Effector memory CD8-positive, alpha-beta T cell (primary cell): ENCODE data around the gene TBC1D20.
A peak's percentile ranks its signal among the peaks of the same experiment; 100 is the strongest.

Source experiments
- ATAC-seq: fragments of 150-1000 bp; cut with Tn5 transposase; replicated peaks from 2 replicates; pipeline ENCODE4 v1.10.0; 2021; ENCODE audit warnings: mild to moderate bottlenecking, moderate library complexity
- DNase-seq, 3 experiments: peaks; one replicate each; pipeline ENCODE4 v3.0.0; 2021
- H3K27ac Mint-ChIP-seq, 2 donors: one replicate each; pipeline ENCODE4 v1.8.0; 2022; ENCODE audit warnings: mild to moderate bottlenecking in 2 of 2, mixed read lengths in 2 of 2, moderate library complexity in 2 of 2
- H3K27me3 Mint-ChIP-seq, 2 donors: one replicate each; pipeline ENCODE4 v1.8.0; 2022; ENCODE audit warnings: mixed read lengths in 2 of 2
- H3K36me3 Mint-ChIP-seq: one replicate; pipeline ENCODE4 v1.8.0; 2022; ENCODE audit warnings: mild to moderate bottlenecking, moderate library complexity, mixed read lengths; ENCODE audit not compliant: insufficient read depth
- H3K4me1 Mint-ChIP-seq, 2 donors: one replicate each; pipeline ENCODE4 v1.8.0; 2022; ENCODE audit warnings: low read depth in 2 of 2, mixed read lengths in 2 of 2
- H3K4me3 Mint-ChIP-seq, 2 donors: one replicate each; pipeline ENCODE4 v1.8.0; 2022; ENCODE audit warnings: mild to moderate bottlenecking in 2 of 2, mixed read lengths in 2 of 2, moderate library complexity in 2 of 2
- H3K9me3 Mint-ChIP-seq, 2 donors: one replicate each; pipeline ENCODE4 v1.8.0; 2022; ENCODE audit warnings: mixed read lengths in 2 of 2

TBC1D20 gene

GRCh38 chr20:440636-441035 is 21.7 kb downstream of the TBC1D20 start:
- peaks cover 55% of the 10 kb centered on the region for H3K36me3 Mint-ChIP-seq
- DNase-seq = no peak

GRCh38 chr20:440148-440547 is 22.2 kb downstream of the TBC1D20 start:
- Mint-ChIP-seq H3K4me3 (peak overlapping the region; percentile 74 to 81), H3K27ac (peak overlapping the region in 1 of 2 donors; percentile 60), H3K9me3 (no peaks in the 10 kb centered on the region), H3K36me3 (peaks cover 58% of the 10 kb centered on the region), H3K4me1 (peaks cover 36 to 39% of the 10 kb centered on the region in 2 donors), H3K27me3 (no peaks in the 10 kb centered on the region)
- DNase-seq (no peak), ATAC-seq (no peak)

More at GRCh38 chr20:440636-441035, 21.7 kb downstream of the TBC1D20 start:
- no peak for ATAC-seq
- peaks cover 34% of the 10 kb centered on the region in 2 donors for H3K4me1 Mint-ChIP-seq
- H3K27me3 Mint-ChIP-seq = no peaks in the 10 kb centered on the region
- no peaks in the 10 kb centered on the region for H3K9me3 Mint-ChIP-seq
- no peak overlapping the region for H3K27ac Mint-ChIP-seq
- H3K4me3 Mint-ChIP-seq = no peak overlapping the region

- peaks cover 46 to 50% of the 10 kb centered on the region in 2 donors for H3K4me1 Mint-ChIP-seq
- H3K4me3 Mint-ChIP-seq = peak overlapping the region; percentile 74 to 81
- no peaks in the 10 kb centered on the region for H3K9me3 Mint-ChIP-seq
- DNase-seq (peak; percentile 60 to 67 (median 66)), ATAC-seq (peak; percentile 88)
- no peaks in the 10 kb centered on the region for H3K27me3 Mint-ChIP-seq
- H3K27ac Mint-ChIP-seq = peak overlapping the region; percentile 87 to 90
- peaks cover 65% of the 10 kb centered on the region for H3K36me3 Mint-ChIP-seq
These were observed 23.5 kb downstream of the TBC1D20 start for GRCh38 chr20:438571-439469.

GRCh38 chr20:437787-438486 is 24.4 kb downstream of the TBC1D20 start:
- ATAC-seq (peak; percentile 30), DNase-seq (peak; percentile 21 to 23 (median 22))
- Mint-ChIP-seq H3K36me3 (peaks cover 65% of the 10 kb centered on the region), H3K4me3 (peak overlapping the region; percentile 74 to 81), H3K27ac (peak overlapping the region; percentile 87 to 90), H3K27me3 (no peaks in the 10 kb centered on the region), H3K9me3 (no peaks in the 10 kb centered on the region), H3K4me1 (peaks cover 55 to 59% of the 10 kb centered on the region in 2 donors)

GRCh38 chr20:436476-436875 is 25.9 kb downstream of the TBC1D20 start:
- ATAC-seq (no peak), DNase-seq (no peak)
- Mint-ChIP-seq H3K4me3 (no peak overlapping the region), H3K36me3 (peaks cover 54% of the 10 kb centered on the region), H3K27me3 (no peaks in the 10 kb centered on the region), H3K4me1 (peaks cover 58 to 60% of the 10 kb centered on the region in 2 donors), H3K27ac (no peak overlapping the region), H3K9me3 (no peaks in the 10 kb centered on the region)

- no peak overlapping the region for H3K27ac Mint-ChIP-seq
These were observed 26.8 kb downstream of the TBC1D20 start for GRCh38 chr20:435558-435957.

GRCh38 chr20:434661-435419 is 27.5 kb downstream of the TBC1D20 start:
- Mint-ChIP-seq H3K36me3 (peaks cover 52% of the 10 kb centered on the region), H3K4me1 (peaks cover 55 to 58% of the 10 kb centered on the region in 2 donors), H3K27me3 (no peaks in the 10 kb centered on the region), H3K9me3 (no peaks in the 10 kb centered on the region), H3K4me3 (peak overlapping the region; percentile 78 to 82), H3K27ac (peak overlapping the region in 1 of 2 donors; percentile 99)
- ATAC-seq = no peak
- DNase-seq = no peak

More at GRCh38 chr20:435558-435957, 26.8 kb downstream of the TBC1D20 start:
- no peak overlapping the region for H3K4me3 Mint-ChIP-seq
- DNase-seq (no peak), ATAC-seq (no peak)
- H3K9me3 Mint-ChIP-seq = no peaks in the 10 kb centered on the region
- peaks cover 50% of the 10 kb centered on the region for H3K36me3 Mint-ChIP-seq
- H3K4me1 Mint-ChIP-seq = peaks cover 58 to 61% of the 10 kb centered on the region in 2 donors
- no peaks in the 10 kb centered on the region for H3K27me3 Mint-ChIP-seq

- H3K4me1 Mint-ChIP-seq = peaks cover 49 to 52% of the 10 kb centered on the region in 2 donors
- no peaks in the 10 kb centered on the region for H3K9me3 Mint-ChIP-seq
- H3K27ac Mint-ChIP-seq = peak overlapping the region; percentile 93 to 99
- H3K27me3 Mint-ChIP-seq = no peaks in the 10 kb centered on the region
- no peak for ATAC-seq
- no peak for DNase-seq
- peak overlapping the region; percentile 78 to 82 for H3K4me3 Mint-ChIP-seq
- peaks cover 49% of the 10 kb centered on the region for H3K36me3 Mint-ChIP-seq
These were observed 28.1 kb downstream of the TBC1D20 start for GRCh38 chr20:434221-434620.

- ATAC-seq (peak; percentile 90), DNase-seq (peak; percentile 58 to 64 (median 62))
- peaks cover 41 to 44% of the 10 kb centered on the region in 2 donors for H3K4me1 Mint-ChIP-seq
- no peaks in the 10 kb centered on the region for H3K27me3 Mint-ChIP-seq
- H3K36me3 Mint-ChIP-seq = peaks cover 48% of the 10 kb centered on the region
- H3K27ac Mint-ChIP-seq = peak overlapping the region; percentile 93 to 99
- no peaks in the 10 kb centered on the region for H3K9me3 Mint-ChIP-seq
- H3K4me3 Mint-ChIP-seq = peak overlapping the region; percentile 78 to 82
These were observed 28.9 kb downstream of the TBC1D20 start for GRCh38 chr20:433300-433975.

GRCh38 chr20:432677-433299 is 29.5 kb downstream of the TBC1D20 start:
- no peak for DNase-seq
- H3K4me1 Mint-ChIP-seq = peaks cover 34 to 38% of the 10 kb centered on the region in 2 donors
- peak overlapping the region; percentile 93 to 99 for H3K27ac Mint-ChIP-seq
- H3K9me3 Mint-ChIP-seq = no peaks in the 10 kb centered on the region
- H3K27me3 Mint-ChIP-seq = no peaks in the 10 kb centered on the region
- no peak for ATAC-seq
- H3K4me3 Mint-ChIP-seq = peak overlapping the region; percentile 78 to 82
- H3K36me3 Mint-ChIP-seq = peaks cover 46% of the 10 kb centered on the region

- no peaks in the 10 kb centered on the region for H3K9me3 Mint-ChIP-seq
- peak overlapping the region in 1 of 2 donors; percentile 51 for H3K4me3 Mint-ChIP-seq
- no peak for ATAC-seq
- H3K27me3 Mint-ChIP-seq = no peaks in the 10 kb centered on the region
- DNase-seq = no peak
- peak overlapping the region; percentile 93 to 99 for H3K27ac Mint-ChIP-seq
- H3K36me3 Mint-ChIP-seq = peaks cover 50% of the 10 kb centered on the region
- H3K4me1 Mint-ChIP-seq = peaks cover 30 to 35% of the 10 kb centered on the region in 2 donors
These were observed 30.1 kb downstream of the TBC1D20 start for GRCh38 chr20:432208-432607.
